ENCODE measurements around the gene RGS16. TPM values are rescaled to one million over a fixed set of nuclear protein-coding genes. Genes with fewer than 3 reads are reported as not detected.
"Not testable (repeated sequence)": the region's sequence is repeated elsewhere in the genome, so short reads cannot be mapped to it uniquely, and the experiment has no call there.

The RGS16 gene
- polyA plus RNA-seq, 6 donors from 2014 or later, result 0.52 to 8.9 (median 1.8) TPM

- Mint-ChIP-seq H3K4me1 (peaks cover 17 to 18% (median 17%) of the 10 kb centered on the region in 3 donors), H3K36me3 (peaks cover 0 to 4% of the 10 kb centered on the region in 2 donors), H3K27me3 (peaks cover 0 to 10% (median 4%) of the 10 kb centered on the region in 3 donors), H3K4me3 (no peak overlapping the region), H3K9me3 (peaks cover 0 to under 1% (median 0%) of the 10 kb centered on the region in 7 donors), H3K27ac (no peak overlapping the region)
- ATAC-seq (ENCODE audit: low read depth in 2 of 2) (no peak), DNase-seq (no peak)
Measured at GRCh38 chr1:182637769-182638168, 33.6 kb upstream of the RGS16 start.

- no peak overlapping the region for H3K27ac Mint-ChIP-seq
- peaks cover 27 to 30% (median 27%) of the 10 kb centered on the region in 3 donors for H3K4me1 Mint-ChIP-seq
- H3K27me3 Mint-ChIP-seq, result peaks cover 0 to 10% (median 0%) of the 10 kb centered on the region in 3 donors
- no peaks in the 10 kb centered on the region for H3K9me3 Mint-ChIP-seq
- no peaks in the 10 kb centered on the region for H3K36me3 Mint-ChIP-seq
- no peak overlapping the region for H3K4me3 Mint-ChIP-seq
- ATAC-seq (ENCODE audit: low read depth in 2 of 2) (no peak), DNase-seq (no peak)
Measured at GRCh38 chr1:182635871-182636270, 31.7 kb upstream of the RGS16 start.

GRCh38 chr1:182634306-182635072 lies 30.3 kb upstream of the RGS16 start:
- Mint-ChIP-seq H3K27me3 (peaks cover 0 to 4% (median 0%) of the 10 kb centered on the region in 3 donors), H3K36me3 (no peaks in the 10 kb centered on the region), H3K4me1 (peaks cover 37 to 44% (median 37%) of the 10 kb centered on the region in 3 donors), H3K9me3 (no peaks in the 10 kb centered on the region), H3K27ac (peak overlapping the region in 3 of 6 donors; percentile 59 to 96 (median 85)), H3K4me3 (peak overlapping the region in 2 of 8 donors; percentile 33 to 88)
- DNase-seq, result no peak
- ATAC-seq (ENCODE audit: low read depth in 2 of 2), result no peak

- DNase-seq (peak; percentile 64), ATAC-seq (ENCODE audit: low read depth in 2 of 2) (peak; percentile 77 to 78)
- Mint-ChIP-seq H3K27me3 (no peaks in the 10 kb centered on the region), H3K36me3 (no peaks in the 10 kb centered on the region), H3K27ac (peak overlapping the region; percentile 36 to 96 (median 78)), H3K4me3 (peak overlapping the region in 5 of 8 donors; percentile 23 to 88 (median 71)), H3K9me3 (no peaks in the 10 kb centered on the region), H3K4me1 (peaks cover 41 to 50% (median 44%) of the 10 kb centered on the region in 3 donors)
Measured at GRCh38 chr1:182633657-182634281, 29.6 kb upstream of the RGS16 start.

- no peaks in the 10 kb centered on the region for H3K27me3 Mint-ChIP-seq
- H3K9me3 Mint-ChIP-seq, result no peaks in the 10 kb centered on the region
- no peaks in the 10 kb centered on the region for H3K36me3 Mint-ChIP-seq
- peaks cover 41 to 50% (median 44%) of the 10 kb centered on the region in 3 donors for H3K4me1 Mint-ChIP-seq
- peak overlapping the region in 3 of 6 donors; percentile 59 to 96 (median 85) for H3K27ac Mint-ChIP-seq
- H3K4me3 Mint-ChIP-seq, result no peak overlapping the region
- ATAC-seq (ENCODE audit: low read depth in 2 of 2), result no peak
- no peak for DNase-seq
Measured at GRCh38 chr1:182633031-182633430, 28.8 kb upstream of the RGS16 start.

- peak overlapping the region in 7 of 8 donors; percentile 47 to 84 (median 71) for H3K4me3 Mint-ChIP-seq
- H3K4me1 Mint-ChIP-seq, result peaks cover 41 to 50% (median 44%) of the 10 kb centered on the region in 3 donors
- peak overlapping the region in 4 of 6 donors; percentile 82 to 96 (median 88) for H3K27ac Mint-ChIP-seq
- H3K27me3 Mint-ChIP-seq; ATAC-seq (ENCODE audit: low read depth in 2 of 2); H3K36me3 Mint-ChIP-seq; H3K9me3 Mint-ChIP-seq: not testable (repeated sequence)
- DNase-seq, result peak; percentile 38
Measured at GRCh38 chr1:182632441-182632857, 28.3 kb upstream of the RGS16 start.

- ATAC-seq (ENCODE audit: low read depth in 2 of 2), result no peak
- H3K36me3 Mint-ChIP-seq, result no peaks in the 10 kb centered on the region
- no peaks in the 10 kb centered on the region for H3K9me3 Mint-ChIP-seq
- no peak for DNase-seq
- H3K27me3 Mint-ChIP-seq, result no peaks in the 10 kb centered on the region
- peak overlapping the region in 2 of 8 donors; percentile 0 to 5 for H3K4me3 Mint-ChIP-seq
- H3K4me1 Mint-ChIP-seq, result peaks cover 41 to 50% (median 44%) of the 10 kb centered on the region in 3 donors
- H3K27ac Mint-ChIP-seq, result peak overlapping the region in 4 of 6 donors; percentile 55 to 96 (median 88)
Measured at GRCh38 chr1:182631954-182632353, 27.8 kb upstream of the RGS16 start.

- no peaks in the 10 kb centered on the region for H3K9me3 Mint-ChIP-seq
- no peaks in the 10 kb centered on the region for H3K27me3 Mint-ChIP-seq
- H3K36me3 Mint-ChIP-seq, result no peaks in the 10 kb centered on the region
- H3K4me1 Mint-ChIP-seq, result peaks cover 41 to 50% (median 44%) of the 10 kb centered on the region in 3 donors
- H3K4me3 Mint-ChIP-seq, result no peak overlapping the region
- H3K27ac Mint-ChIP-seq, result peak overlapping the region in 3 of 6 donors; percentile 49 to 79 (median 74)
- DNase-seq (no peak), ATAC-seq (ENCODE audit: low read depth in 2 of 2) (no peak)
Measured at GRCh38 chr1:182631053-182631677, 27.0 kb upstream of the RGS16 start.

GRCh38 chr1:182630586-182630985 lies 26.4 kb upstream of the RGS16 start:
- Mint-ChIP-seq H3K4me3 (peak overlapping the region in 1 of 8 donors; percentile 10), H3K27ac (peak overlapping the region in 4 of 6 donors; percentile 42 to 79 (median 62)), H3K36me3 (no peaks in the 10 kb centered on the region), H3K27me3 (no peaks in the 10 kb centered on the region), H3K4me1 (peaks cover 41 to 50% (median 44%) of the 10 kb centered on the region in 3 donors), H3K9me3 (no peaks in the 10 kb centered on the region)
- no peak for ATAC-seq (ENCODE audit: low read depth in 2 of 2)
- no peak for DNase-seq

GRCh38 chr1:182629499-182630096 lies 25.4 kb upstream of the RGS16 start:
- Mint-ChIP-seq H3K27me3 (no peaks in the 10 kb centered on the region), H3K4me3 (peak overlapping the region in 4 of 8 donors; percentile 13 to 63 (median 15)), H3K36me3 (no peaks in the 10 kb centered on the region), H3K27ac (peak overlapping the region in 5 of 6 donors; percentile 37 to 81 (median 74)), H3K9me3 (no peaks in the 10 kb centered on the region), H3K4me1 (peaks cover 38 to 50% (median 44%) of the 10 kb centered on the region in 3 donors)
- peak; percentile 46 for DNase-seq
- ATAC-seq (ENCODE audit: low read depth in 2 of 2), result peak; percentile 63 to 73

GRCh38 chr1:182629080-182629479 lies 24.9 kb upstream of the RGS16 start:
- no peaks in the 10 kb centered on the region for H3K9me3 Mint-ChIP-seq
- peak overlapping the region; percentile 37 to 79 (median 58) for H3K27ac Mint-ChIP-seq
- H3K36me3 Mint-ChIP-seq, result no peaks in the 10 kb centered on the region
- DNase-seq (no peak), ATAC-seq (ENCODE audit: low read depth in 2 of 2) (no peak)
- H3K27me3 Mint-ChIP-seq, result no peaks in the 10 kb centered on the region
- peak overlapping the region in 1 of 8 donors; percentile 14 for H3K4me3 Mint-ChIP-seq
- peaks cover 40 to 46% (median 41%) of the 10 kb centered on the region in 3 donors for H3K4me1 Mint-ChIP-seq

GRCh38 chr1:182628657-182629056 lies 24.5 kb upstream of the RGS16 start:
- H3K4me1 Mint-ChIP-seq, result peaks cover 38 to 43% (median 40%) of the 10 kb centered on the region in 3 donors
- no peaks in the 10 kb centered on the region for H3K27me3 Mint-ChIP-seq
- no peak overlapping the region for H3K4me3 Mint-ChIP-seq
- no peaks in the 10 kb centered on the region for H3K36me3 Mint-ChIP-seq
- H3K9me3 Mint-ChIP-seq, result no peaks in the 10 kb centered on the region
- H3K27ac Mint-ChIP-seq, result peak overlapping the region in 3 of 6 donors; percentile 7 to 79 (median 45)
- ATAC-seq (ENCODE audit: low read depth in 2 of 2) (no peak), DNase-seq (no peak)

- H3K36me3 Mint-ChIP-seq, result no peaks in the 10 kb centered on the region
- H3K27me3 Mint-ChIP-seq, result no peaks in the 10 kb centered on the region
- ATAC-seq (ENCODE audit: low read depth in 2 of 2), result no peak
- no peak overlapping the region for H3K4me3 Mint-ChIP-seq
- no peak for DNase-seq
- no peaks in the 10 kb centered on the region for H3K9me3 Mint-ChIP-seq
- no peak overlapping the region for H3K27ac Mint-ChIP-seq
- peaks cover 39 to 44% (median 40%) of the 10 kb centered on the region in 3 donors for H3K4me1 Mint-ChIP-seq
Measured at GRCh38 chr1:182627622-182628021, 23.4 kb upstream of the RGS16 start.

Measured in naive B cell (primary cell).